Progenitor cell of endocrine pancreas (in vitro differentiated cells): ENCODE measurements around the gene ADAMTS2. TPM values are rescaled to one million over a fixed set of nuclear protein-coding genes. Genes with fewer than 3 reads are reported as not detected.

Experiments used
- DNase-seq: peaks from one replicate; pipeline ENCODE4 v3.0.0; 2021; ENCODE audit warnings: low spot score; ENCODE audit not compliant: unreplicated experiment
- H3K27ac Mint-ChIP-seq: 2 replicates; pipeline ENCODE4 v1.8.0; 2021; ENCODE audit warnings: mild to moderate bottlenecking, moderate library complexity, mixed read lengths
- H3K27me3 Mint-ChIP-seq: 2 replicates; pipeline ENCODE4 v1.8.0; 2021; ENCODE audit warnings: mixed read lengths
- H3K36me3 Mint-ChIP-seq: 2 replicates; pipeline ENCODE4 v1.8.0; 2022; ENCODE audit warnings: mixed read lengths; ENCODE audit not compliant: insufficient read depth
- H3K4me1 Mint-ChIP-seq: 2 replicates; pipeline ENCODE4 v1.8.0; 2021; ENCODE audit warnings: low read depth, mixed read lengths
- H3K4me3 Mint-ChIP-seq: 2 replicates; pipeline ENCODE4 v1.8.0; 2021; ENCODE audit warnings: low read depth, mild to moderate bottlenecking, moderate library complexity, mixed read lengths
- H3K9me3 Mint-ChIP-seq: 2 replicates; pipeline ENCODE4 v1.8.0; 2021; ENCODE audit warnings: low read depth, mixed read lengths
- total RNA-seq: library from RNA; stranded (reverse); gene quantifications from 2 replicates; pipeline ENCODE4 v1.2.1, GENCODE V29; 2021
- TF ChIP-seq, protein P1 (sequence below): fragments of 200-600 bp; sonication (generic); IDR thresholded peaks from one replicate; pipeline ENCODE4 v1.5.0; 2021; ENCODE audit warnings: antibody characterized with exemption, mild to moderate bottlenecking; ENCODE audit not compliant: unreplicated experiment

ADAMTS2 gene
- total RNA-seq, 1 donor from 2014 or later, result 2.5 TPM

DNA sequence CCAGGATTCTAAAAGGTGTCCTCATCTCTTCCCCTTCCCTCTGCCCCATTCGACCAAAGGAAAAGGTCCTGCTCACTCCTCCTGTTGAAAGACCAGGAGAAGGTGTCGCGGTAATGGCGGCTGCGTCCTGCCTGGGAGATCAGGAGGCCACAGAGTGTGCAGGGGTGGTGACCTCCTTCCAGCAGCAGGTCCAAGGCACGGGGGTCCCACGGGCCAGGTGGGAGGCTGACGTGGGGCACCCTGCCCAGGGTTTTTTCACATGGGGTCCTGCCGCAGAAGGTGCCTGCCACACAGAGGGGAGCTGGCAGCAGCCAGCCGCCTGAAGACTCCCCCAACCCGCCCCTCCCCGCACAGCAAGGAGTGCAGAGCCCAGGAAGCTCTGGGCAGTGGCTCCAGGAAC is 22.2 kb upstream of the ADAMTS2 start:
- Mint-ChIP-seq H3K9me3 (no peaks in the 10 kb centered on the region), H3K36me3 (no peaks in the 10 kb centered on the region), H3K4me3 (no peak overlapping the region), H3K27ac (no peak overlapping the region), H3K4me1 (no peaks in the 10 kb centered on the region), H3K27me3 (peaks cover 15% of the 10 kb centered on the region)
- TF ChIP-seq, protein P1, sequence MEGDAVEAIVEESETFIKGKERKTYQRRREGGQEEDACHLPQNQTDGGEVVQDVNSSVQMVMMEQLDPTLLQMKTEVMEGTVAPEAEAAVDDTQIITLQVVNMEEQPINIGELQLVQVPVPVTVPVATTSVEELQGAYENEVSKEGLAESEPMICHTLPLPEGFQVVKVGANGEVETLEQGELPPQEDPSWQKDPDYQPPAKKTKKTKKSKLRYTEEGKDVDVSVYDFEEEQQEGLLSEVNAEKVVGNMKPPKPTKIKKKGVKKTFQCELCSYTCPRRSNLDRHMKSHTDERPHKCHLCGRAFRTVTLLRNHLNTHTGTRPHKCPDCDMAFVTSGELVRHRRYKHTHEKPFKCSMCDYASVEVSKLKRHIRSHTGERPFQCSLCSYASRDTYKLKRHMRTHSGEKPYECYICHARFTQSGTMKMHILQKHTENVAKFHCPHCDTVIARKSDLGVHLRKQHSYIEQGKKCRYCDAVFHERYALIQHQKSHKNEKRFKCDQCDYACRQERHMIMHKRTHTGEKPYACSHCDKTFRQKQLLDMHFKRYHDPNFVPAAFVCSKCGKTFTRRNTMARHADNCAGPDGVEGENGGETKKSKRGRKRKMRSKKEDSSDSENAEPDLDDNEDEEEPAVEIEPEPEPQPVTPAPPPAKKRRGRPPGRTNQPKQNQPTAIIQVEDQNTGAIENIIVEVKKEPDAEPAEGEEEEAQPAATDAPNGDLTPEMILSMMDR, result no peak
- no peak for DNase-seq

DNA sequence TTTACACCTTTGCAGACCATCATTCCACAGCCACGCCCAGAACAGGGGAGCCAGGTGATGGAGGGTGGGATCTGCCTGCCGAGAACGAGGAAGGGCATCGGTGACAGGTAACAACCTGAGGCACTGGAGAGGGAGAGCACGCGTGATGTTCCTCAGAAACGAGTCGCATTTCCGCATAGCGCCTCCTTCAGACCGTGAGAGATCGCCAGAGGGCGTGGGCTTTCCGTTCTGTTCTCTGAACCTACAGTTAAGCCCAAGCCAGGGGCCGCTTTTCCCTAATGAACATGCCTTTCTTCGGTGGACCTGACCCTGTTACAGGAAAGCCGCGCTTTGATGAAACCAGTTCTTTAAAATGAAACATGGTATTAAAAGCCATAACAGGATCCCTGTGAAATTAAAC is 17.1 kb upstream of the ADAMTS2 start:
- H3K4me3 Mint-ChIP-seq, result no peak overlapping the region
- no peaks in the 10 kb centered on the region for H3K4me1 Mint-ChIP-seq
- H3K27ac Mint-ChIP-seq, result no peak overlapping the region
- no peaks in the 10 kb centered on the region for H3K9me3 Mint-ChIP-seq
- TF ChIP-seq, protein P1, result no peak
- no peak for DNase-seq
- H3K27me3 Mint-ChIP-seq, result peaks cover 33% of the 10 kb centered on the region
- no peaks in the 10 kb centered on the region for H3K36me3 Mint-ChIP-seq

DNA sequence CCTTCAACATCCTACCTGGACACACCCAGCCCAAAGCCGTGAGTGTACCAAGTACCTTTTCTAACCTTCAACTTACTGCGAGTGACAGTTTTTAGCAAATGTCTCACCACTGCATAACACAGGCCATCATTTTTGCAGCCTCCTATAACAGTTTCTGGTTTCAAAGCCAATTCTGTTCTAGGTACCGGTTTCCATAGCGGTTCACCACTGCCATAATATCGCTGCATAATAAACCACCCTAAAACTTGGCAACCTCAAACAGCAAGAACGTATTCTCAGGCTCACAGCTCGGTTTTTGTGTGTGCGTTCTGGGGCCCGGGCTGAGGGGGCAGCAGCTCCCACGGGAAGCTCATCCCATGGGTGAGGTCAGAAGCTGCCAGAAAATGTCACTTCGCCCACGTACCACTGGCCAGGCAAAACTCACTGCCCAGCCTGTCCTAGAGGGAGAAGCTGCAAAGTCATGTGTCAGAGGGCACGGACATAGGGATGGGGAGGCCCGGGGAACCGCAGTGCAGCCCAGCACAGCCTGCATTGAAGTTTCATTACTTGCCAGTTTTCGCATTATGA is 15.9 kb upstream of the ADAMTS2 start:
- Mint-ChIP-seq H3K4me1 (no peaks in the 10 kb centered on the region), H3K27me3 (peaks cover 33% of the 10 kb centered on the region), H3K9me3 (no peaks in the 10 kb centered on the region), H3K4me3 (no peak overlapping the region), H3K27ac (no peak overlapping the region), H3K36me3 (no peaks in the 10 kb centered on the region)
- TF ChIP-seq, protein P1, result no peak
- no peak for DNase-seq

DNA sequence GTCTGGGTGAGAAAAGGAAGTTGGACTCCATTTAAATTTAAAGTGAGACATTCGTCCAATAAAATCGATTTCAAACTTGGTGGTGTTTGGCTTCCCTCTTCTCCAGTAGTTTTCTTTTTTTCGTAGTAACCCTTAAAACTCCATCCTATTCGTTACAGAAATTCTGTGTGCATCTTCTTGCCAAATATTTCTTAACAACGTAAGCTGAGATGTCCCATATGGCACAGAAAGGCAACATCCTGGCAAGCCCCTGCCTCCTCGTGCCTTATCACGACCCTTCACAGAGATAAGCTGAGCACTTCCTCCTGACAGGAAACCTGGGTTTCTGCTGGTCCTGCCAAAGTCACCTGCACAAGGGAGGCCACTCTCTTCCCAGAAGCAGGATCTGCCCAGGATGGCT is 11.8 kb upstream of the ADAMTS2 start:
- no peak overlapping the region for H3K4me3 Mint-ChIP-seq
- H3K4me1 Mint-ChIP-seq, result no peaks in the 10 kb centered on the region
- DNase-seq, result no peak
- no peaks in the 10 kb centered on the region for H3K36me3 Mint-ChIP-seq
- H3K27me3 Mint-ChIP-seq, result peaks cover 39% of the 10 kb centered on the region
- TF ChIP-seq, protein P1, result no peak
- no peaks in the 10 kb centered on the region for H3K9me3 Mint-ChIP-seq
- H3K27ac Mint-ChIP-seq, result no peak overlapping the region

GRCh38 chr5:179355976-179356974 is 11.0 kb upstream of the ADAMTS2 start:
- no peak overlapping the region for H3K27ac Mint-ChIP-seq
- DNase-seq, result no peak
- H3K4me1 Mint-ChIP-seq, result no peaks in the 10 kb centered on the region

More at GRCh38 chr5:179355976-179356974, 11.0 kb upstream of the ADAMTS2 start:
- no peaks in the 10 kb centered on the region for H3K9me3 Mint-ChIP-seq
- H3K36me3 Mint-ChIP-seq, result no peaks in the 10 kb centered on the region
- H3K27me3 Mint-ChIP-seq, result peaks cover 38% of the 10 kb centered on the region
- TF ChIP-seq, protein P1, result no peak
- no peak overlapping the region for H3K4me3 Mint-ChIP-seq
